Liver (tissue), 9 donors: ENCODE measurements around the gene MON1B. TPM values are rescaled to one million over a fixed set of nuclear protein-coding genes. Genes with fewer than 3 reads are reported as not detected.

Experiments used
- DNase-seq: peaks from one replicate; pipeline ENCODE4 v3.0.0-alpha.2; 2017; ENCODE audit warnings: low spot score
- H3K27ac ChIP-seq, 2 donors: one replicate each; pipeline ENCODE4 v1.7.0; 2013; ENCODE audit warnings: inconsistent platforms in 2 of 2, low read length in 2 of 2, control low read depth in 1 of 2, low read depth in 1 of 2, mild to moderate bottlenecking in 1 of 2
- H3K27me3 ChIP-seq, 4 donors: one replicate each; pipeline versions ENCODE4 v1.6.1 to v1.7.0; 2013; ENCODE audit warnings: low read length in 3 of 4, inconsistent platforms in 1 of 4, mild to moderate bottlenecking in 1 of 4, moderate library complexity in 1 of 4; ENCODE audit not compliant: control insufficient read depth in 4 of 4, insufficient read depth in 4 of 4
- H3K36me3 ChIP-seq, 4 donors: one replicate each; pipeline versions ENCODE4 v1.6.1 to v1.7.0; 2013; ENCODE audit warnings: low read length in 3 of 4, mild to moderate bottlenecking in 3 of 4, low read depth in 1 of 4, moderate library complexity in 1 of 4; ENCODE audit not compliant: control insufficient read depth in 4 of 4, insufficient read depth in 3 of 4
- H3K4me1 ChIP-seq, 4 donors: one replicate each; pipeline versions ENCODE4 v1.6.1 to v1.7.0; 2013; ENCODE audit warnings: low read length in 3 of 4, mild to moderate bottlenecking in 3 of 4, moderate library complexity in 1 of 4; ENCODE audit not compliant: control insufficient read depth in 4 of 4, insufficient read depth in 4 of 4
- H3K4me3 ChIP-seq, 3 donors: one replicate each; pipeline versions ENCODE4 v1.6.1 to v1.7.0; 2013; ENCODE audit warnings: low read length in 3 of 3, control low read depth in 1 of 3, low read depth in 1 of 3, mild to moderate bottlenecking in 1 of 3
- H3K9ac ChIP-seq, 2 donors: one replicate each; pipeline ENCODE4 v1.7.0; 2013; ENCODE audit warnings: low read length in 2 of 2, mild to moderate bottlenecking in 2 of 2, moderate library complexity in 2 of 2, control low read depth in 1 of 2, low read depth in 1 of 2
- H3K9me3 ChIP-seq, 4 donors: one replicate each; pipeline versions ENCODE4 v1.6.1 to v1.7.0; 2013; ENCODE audit warnings: low read length in 3 of 4; ENCODE audit not compliant: control insufficient read depth in 4 of 4
- EGR1 ChIP-seq, 2 donors: IDR thresholded peaks; 2 replicates each; pipeline ENCODE4 v1.6.1; 2016 to 2018; ENCODE audit warnings: antibody characterized with exemption in 2 of 2, low read depth in 2 of 2
- FOXA1 ChIP-seq: IDR thresholded peaks from 2 replicates; pipeline ENCODE4 v1.6.1; 2016; ENCODE audit warnings: antibody characterized with exemption
- FOXA2 ChIP-seq: IDR thresholded peaks from 2 replicates; pipeline ENCODE4 v1.6.1; 2016; ENCODE audit warnings: antibody characterized with exemption
- GABPA ChIP-seq, 2 donors: IDR thresholded peaks in 1 of 2; conservative IDR thresholded peaks in 1 of 2; 2 replicates each; pipeline ENCODE4 v1.6.1; 2016; ENCODE audit warnings: antibody characterized with exemption in 2 of 2, mild to moderate bottlenecking in 1 of 2, moderate library complexity in 1 of 2
- HNF4A ChIP-seq, 2 donors: conservative IDR thresholded peaks; 2 replicates each; pipeline ENCODE4 v1.6.1; 2016; ENCODE audit warnings: antibody characterized with exemption in 2 of 2, mild to moderate bottlenecking in 2 of 2
- HNF4G ChIP-seq: IDR thresholded peaks from 2 replicates; pipeline ENCODE4 v1.6.1; 2016; ENCODE audit warnings: antibody characterized with exemption
- JUND ChIP-seq, 2 donors: IDR thresholded peaks; 2 replicates each; pipeline ENCODE4 v1.6.1; 2016; ENCODE audit warnings: antibody characterized with exemption in 2 of 2
- NR2F2 ChIP-seq: IDR thresholded peaks from 2 replicates; pipeline ENCODE4 v1.6.1; 2016; ENCODE audit warnings: antibody characterized with exemption
- RAD21 ChIP-seq, 2 donors: IDR thresholded peaks; 2 replicates each; pipeline ENCODE4 v1.6.1; 2016; ENCODE audit warnings: antibody characterized with exemption in 2 of 2, mild to moderate bottlenecking in 2 of 2
- RXRA ChIP-seq, 2 donors: IDR thresholded peaks; 2 replicates each; pipeline ENCODE4 v1.6.1; 2017 to 2018; ENCODE audit warnings: antibody characterized with exemption in 2 of 2, mild to moderate bottlenecking in 1 of 2
- TAF1 ChIP-seq: conservative IDR thresholded peaks from 2 replicates; pipeline ENCODE4 v1.6.1; 2016; ENCODE audit warnings: antibody characterized with exemption, mild to moderate bottlenecking
- YY1 ChIP-seq: IDR thresholded peaks from 2 replicates; pipeline ENCODE4 v1.6.1; 2016; ENCODE audit warnings: antibody characterized with exemption, mild to moderate bottlenecking
- WGBS: extraction: QIAGEN DNeasy Blood & Tissue Kit; methylation state at CpG from one replicate; pipeline ENCODE4 v1.1.7; 2013; 5-methylcytosine and 5-hydroxymethylcytosine counted together
- polyA plus RNA-seq, 2 donors: library from polyadenylated mRNA; stranded (reverse) in 1 of 2; unstranded in 1 of 2; fragments of 200-250 nt in 1 of 2; fragments of >200 nt in 1 of 2; fragmentation: Nextera tagmentation in 1 of 2; extraction: Ambion mirVana in 1 of 2; gene quantifications; one replicate each; pipeline versions ENCODE4 v1.2.1 to v1.2.3, GENCODE V29; 2013 to 2015
- total RNA-seq, 2 donors: library from RNA; depleted of rRNA; stranded (reverse); fragments of >200 nt; gene quantifications; one replicate each; pipeline ENCODE4 v1.2.3, GENCODE V29; 2014
- TF ChIP-seq, protein P1 (sequence below): IDR thresholded peaks from 2 replicates; pipeline ENCODE4 v1.6.1; 2016; ENCODE audit warnings: antibody characterized with exemption
- TF ChIP-seq, protein P2 (sequence below): IDR thresholded peaks from 2 replicates; pipeline ENCODE4 v1.6.1; 2016; ENCODE audit warnings: antibody characterized with exemption
- TF ChIP-seq, protein P3 (sequence below): IDR thresholded peaks from 2 replicates; pipeline ENCODE4 v1.6.1; 2016; ENCODE audit warnings: antibody characterized with exemption, mild to moderate bottlenecking
- donor health status: healthy.
- donor health status: healthy.
- donor health status: healthy.
- donor health status: healthy.
- donor health status: healthy.

Gene MON1B
- total and polyA plus RNA-seq, 4 donors: 7.1 to 23.5 (median 12.4) TPM

GRCh38 chr16:77194295-77195231 is 3.6 kb downstream of the MON1B start:
- no peak overlapping the region for H3K4me3 ChIP-seq
- H3K9me3 ChIP-seq: no peaks in the 10 kb centered on the region
- H3K27me3 ChIP-seq: no peaks in the 10 kb centered on the region
- H3K9ac ChIP-seq: no peak overlapping the region
- H3K36me3 ChIP-seq: peaks cover 21 to 56% (median 38%) of the 10 kb centered on the region in 4 donors
- WGBS: 98% methylated on average over 48 of the region's 48 CpGs
- DNase-seq: no peak
- TF ChIP-seq NR2F2: no peak
- TF ChIP-seq, protein P1, sequence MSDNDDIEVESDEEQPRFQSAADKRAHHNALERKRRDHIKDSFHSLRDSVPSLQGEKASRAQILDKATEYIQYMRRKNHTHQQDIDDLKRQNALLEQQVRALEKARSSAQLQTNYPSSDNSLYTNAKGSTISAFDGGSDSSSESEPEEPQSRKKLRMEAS: no peak
- no peak for TF ChIP-seq YY1
- TF ChIP-seq GABPA (IDR thresholded peaks at IDR 0.05 in 1 of 2, conservative IDR thresholded peaks at IDR 0.05 in 1 of 2): no peak
- no peak for TF ChIP-seq FOXA2
- no peak for TF ChIP-seq HNF4A (conservative IDR thresholded peaks at IDR 0.05)
- TF ChIP-seq HNF4G: no peak
- TF ChIP-seq, protein P2, sequence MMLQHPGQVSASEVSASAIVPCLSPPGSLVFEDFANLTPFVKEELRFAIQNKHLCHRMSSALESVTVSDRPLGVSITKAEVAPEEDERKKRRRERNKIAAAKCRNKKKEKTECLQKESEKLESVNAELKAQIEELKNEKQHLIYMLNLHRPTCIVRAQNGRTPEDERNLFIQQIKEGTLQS: no peak
- no peak for TF ChIP-seq EGR1 (IDR thresholded peaks at IDR 0.05; ENCODE audit: low read depth in 2 of 2)
- TF ChIP-seq TAF1: no peak
- no peak for TF ChIP-seq JUND (IDR thresholded peaks at IDR 0.05)
- TF ChIP-seq RAD21 (IDR thresholded peaks at IDR 0.05): no peak
- no peak overlapping the region for H3K27ac ChIP-seq
- peaks cover 0 to 9% (median 5%) of the 10 kb centered on the region in 4 donors for H3K4me1 ChIP-seq

- Histone ChIP-seq H3K4me3 (no peak overlapping the region), H3K27ac (no peak overlapping the region), H3K27me3 (no peaks in the 10 kb centered on the region), H3K4me1 (peaks cover 0 to 9% (median 4%) of the 10 kb centered on the region in 4 donors), H3K9me3 (no peaks in the 10 kb centered on the region), H3K9ac (no peak overlapping the region), H3K36me3 (peaks cover 21 to 58% (median 38%) of the 10 kb centered on the region in 4 donors)
- TF ChIP-seq GABPA (IDR thresholded peaks at IDR 0.05 in 1 of 2, conservative IDR thresholded peaks at IDR 0.05 in 1 of 2) (no peak), TAF1 (no peak), NR2F2 (no peak)
- WGBS: 92% methylated on average over 8 of the region's 8 CpGs
- no peak for DNase-seq
These were observed 4.4 kb downstream of the MON1B start for GRCh38 chr16:77195411-77195810.

- Histone ChIP-seq H3K27me3 (no peaks in the 10 kb centered on the region), H3K36me3 (peaks cover 21 to 62% (median 41%) of the 10 kb centered on the region in 4 donors), H3K4me1 (no peaks in the 10 kb centered on the region), H3K9ac (no peak overlapping the region), H3K4me3 (no peak overlapping the region), H3K27ac (no peak overlapping the region), H3K9me3 (no peaks in the 10 kb centered on the region)
- DNase-seq: no peak
- TF ChIP-seq, protein P3, sequence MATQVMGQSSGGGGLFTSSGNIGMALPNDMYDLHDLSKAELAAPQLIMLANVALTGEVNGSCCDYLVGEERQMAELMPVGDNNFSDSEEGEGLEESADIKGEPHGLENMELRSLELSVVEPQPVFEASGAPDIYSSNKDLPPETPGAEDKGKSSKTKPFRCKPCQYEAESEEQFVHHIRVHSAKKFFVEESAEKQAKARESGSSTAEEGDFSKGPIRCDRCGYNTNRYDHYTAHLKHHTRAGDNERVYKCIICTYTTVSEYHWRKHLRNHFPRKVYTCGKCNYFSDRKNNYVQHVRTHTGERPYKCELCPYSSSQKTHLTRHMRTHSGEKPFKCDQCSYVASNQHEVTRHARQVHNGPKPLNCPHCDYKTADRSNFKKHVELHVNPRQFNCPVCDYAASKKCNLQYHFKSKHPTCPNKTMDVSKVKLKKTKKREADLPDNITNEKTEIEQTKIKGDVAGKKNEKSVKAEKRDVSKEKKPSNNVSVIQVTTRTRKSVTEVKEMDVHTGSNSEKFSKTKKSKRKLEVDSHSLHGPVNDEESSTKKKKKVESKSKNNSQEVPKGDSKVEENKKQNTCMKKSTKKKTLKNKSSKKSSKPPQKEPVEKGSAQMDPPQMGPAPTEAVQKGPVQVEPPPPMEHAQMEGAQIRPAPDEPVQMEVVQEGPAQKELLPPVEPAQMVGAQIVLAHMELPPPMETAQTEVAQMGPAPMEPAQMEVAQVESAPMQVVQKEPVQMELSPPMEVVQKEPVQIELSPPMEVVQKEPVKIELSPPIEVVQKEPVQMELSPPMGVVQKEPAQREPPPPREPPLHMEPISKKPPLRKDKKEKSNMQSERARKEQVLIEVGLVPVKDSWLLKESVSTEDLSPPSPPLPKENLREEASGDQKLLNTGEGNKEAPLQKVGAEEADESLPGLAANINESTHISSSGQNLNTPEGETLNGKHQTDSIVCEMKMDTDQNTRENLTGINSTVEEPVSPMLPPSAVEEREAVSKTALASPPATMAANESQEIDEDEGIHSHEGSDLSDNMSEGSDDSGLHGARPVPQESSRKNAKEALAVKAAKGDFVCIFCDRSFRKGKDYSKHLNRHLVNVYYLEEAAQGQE: no peak
- TF ChIP-seq FOXA2 (no peak), TAF1 (no peak), FOXA1 (no peak), HNF4A (conservative IDR thresholded peaks at IDR 0.05) (no peak), RXRA (IDR thresholded peaks at IDR 0.05) (no peak)
- 95% methylated on average over 2 of the region's 2 CpGs for WGBS
These were observed 6.8 kb downstream of the MON1B start for GRCh38 chr16:77197747-77198146.
